ENCODE data around the gene GHR. TPM values are rescaled to one million over a fixed set of nuclear protein-coding genes. Genes with fewer than 3 reads are reported as not detected.

GHR gene
- total RNA-seq, 1 donor from 2014 or later, result 1.3 TPM

DNA sequence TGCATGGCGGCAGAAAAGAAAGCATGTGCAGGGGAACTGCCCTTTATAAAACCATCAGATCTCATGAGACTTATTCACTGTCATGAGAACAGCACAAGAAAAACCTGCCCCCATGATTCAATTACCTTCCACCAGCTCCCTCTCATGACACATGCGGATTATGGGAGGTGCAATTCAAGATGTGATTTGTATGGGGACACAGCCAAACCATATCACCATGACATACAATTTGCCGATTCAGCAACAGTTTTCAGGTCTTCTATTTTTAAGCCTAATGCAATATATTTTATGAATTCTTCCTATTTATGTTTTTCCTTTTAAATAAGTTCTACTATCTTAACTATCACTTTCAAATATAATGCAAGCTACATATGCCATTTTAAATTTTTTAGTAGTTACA lies 242.6 kb downstream of the GHR start:
- TF ChIP-seq, protein P1, sequence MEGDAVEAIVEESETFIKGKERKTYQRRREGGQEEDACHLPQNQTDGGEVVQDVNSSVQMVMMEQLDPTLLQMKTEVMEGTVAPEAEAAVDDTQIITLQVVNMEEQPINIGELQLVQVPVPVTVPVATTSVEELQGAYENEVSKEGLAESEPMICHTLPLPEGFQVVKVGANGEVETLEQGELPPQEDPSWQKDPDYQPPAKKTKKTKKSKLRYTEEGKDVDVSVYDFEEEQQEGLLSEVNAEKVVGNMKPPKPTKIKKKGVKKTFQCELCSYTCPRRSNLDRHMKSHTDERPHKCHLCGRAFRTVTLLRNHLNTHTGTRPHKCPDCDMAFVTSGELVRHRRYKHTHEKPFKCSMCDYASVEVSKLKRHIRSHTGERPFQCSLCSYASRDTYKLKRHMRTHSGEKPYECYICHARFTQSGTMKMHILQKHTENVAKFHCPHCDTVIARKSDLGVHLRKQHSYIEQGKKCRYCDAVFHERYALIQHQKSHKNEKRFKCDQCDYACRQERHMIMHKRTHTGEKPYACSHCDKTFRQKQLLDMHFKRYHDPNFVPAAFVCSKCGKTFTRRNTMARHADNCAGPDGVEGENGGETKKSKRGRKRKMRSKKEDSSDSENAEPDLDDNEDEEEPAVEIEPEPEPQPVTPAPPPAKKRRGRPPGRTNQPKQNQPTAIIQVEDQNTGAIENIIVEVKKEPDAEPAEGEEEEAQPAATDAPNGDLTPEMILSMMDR (IDR thresholded peaks at IDR 0.05; ENCODE audit: insufficient read depth, low read length, severe bottlenecking), result no peak
- FAIRE-seq (no peak), DNase-seq (ENCODE audit: low read depth) (no peak)
- no peak overlapping the region for H3K4me3 ChIP-seq (ENCODE audit: low read depth, low read length)
- H3K27me3 ChIP-seq (ENCODE audit: control insufficient read depth, insufficient read depth, low read length), result no peaks in the 10 kb centered on the region
- H3K36me3 ChIP-seq (ENCODE audit: control insufficient read depth, insufficient read depth, low read length), result no peaks in the 10 kb centered on the region

DNA sequence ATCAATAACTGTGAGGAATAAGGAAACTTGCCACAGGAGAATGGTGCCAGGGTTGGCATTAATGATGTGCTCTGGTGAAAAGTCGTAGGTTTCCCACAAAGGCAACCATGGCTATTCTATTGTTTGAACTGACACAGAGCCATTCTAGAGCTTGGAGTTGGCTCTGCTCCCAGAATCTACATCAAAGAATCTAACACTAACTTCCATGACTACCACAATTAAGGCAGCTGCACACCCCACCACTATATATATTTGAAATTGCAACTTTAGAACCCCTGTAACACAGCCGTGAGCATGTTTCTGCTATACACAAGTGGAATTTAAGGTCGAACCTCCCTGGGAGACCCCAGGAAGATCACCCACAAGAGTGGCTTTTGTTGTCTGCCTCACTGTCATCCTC lies 243.6 kb downstream of the GHR start:
- H3K36me3 ChIP-seq (ENCODE audit: control insufficient read depth, insufficient read depth, low read length), result no peaks in the 10 kb centered on the region
- TF ChIP-seq, protein P1 (IDR thresholded peaks at IDR 0.05; ENCODE audit: insufficient read depth, low read length, severe bottlenecking), result no peak
- DNase-seq (ENCODE audit: low read depth) (no peak), FAIRE-seq (no peak)
- H3K27me3 ChIP-seq (ENCODE audit: control insufficient read depth, insufficient read depth, low read length), result no peaks in the 10 kb centered on the region
- H3K4me3 ChIP-seq (ENCODE audit: low read depth, low read length), result no peak overlapping the region

DNA sequence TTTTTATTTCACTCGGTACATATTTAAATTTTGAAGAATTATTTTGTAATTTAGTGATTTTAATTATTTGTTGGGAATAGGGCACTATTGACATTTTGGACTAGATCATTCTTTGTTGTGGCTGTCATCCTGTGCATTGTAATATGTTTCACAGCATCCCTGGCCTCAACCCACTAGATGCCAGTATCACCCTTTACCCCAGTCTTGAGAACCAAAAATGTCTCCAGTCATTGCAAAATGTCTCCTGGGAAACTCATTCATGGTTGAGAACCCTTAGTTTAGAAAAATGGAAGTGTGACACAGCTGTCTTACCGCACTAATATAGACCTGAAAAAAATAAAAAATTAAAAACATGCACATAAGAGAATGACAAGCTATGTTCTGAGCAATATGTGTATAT lies 245.0 kb downstream of the GHR start:
- FAIRE-seq (no peak), DNase-seq (ENCODE audit: low read depth) (no peak)
- no peak overlapping the region for H3K4me3 ChIP-seq (ENCODE audit: low read depth, low read length)
- H3K36me3 ChIP-seq (ENCODE audit: control insufficient read depth, insufficient read depth, low read length), result no peaks in the 10 kb centered on the region
- H3K27me3 ChIP-seq (ENCODE audit: control insufficient read depth, insufficient read depth, low read length), result no peaks in the 10 kb centered on the region
- TF ChIP-seq, protein P1 (IDR thresholded peaks at IDR 0.05; ENCODE audit: insufficient read depth, low read length, severe bottlenecking), result no peak

DNA sequence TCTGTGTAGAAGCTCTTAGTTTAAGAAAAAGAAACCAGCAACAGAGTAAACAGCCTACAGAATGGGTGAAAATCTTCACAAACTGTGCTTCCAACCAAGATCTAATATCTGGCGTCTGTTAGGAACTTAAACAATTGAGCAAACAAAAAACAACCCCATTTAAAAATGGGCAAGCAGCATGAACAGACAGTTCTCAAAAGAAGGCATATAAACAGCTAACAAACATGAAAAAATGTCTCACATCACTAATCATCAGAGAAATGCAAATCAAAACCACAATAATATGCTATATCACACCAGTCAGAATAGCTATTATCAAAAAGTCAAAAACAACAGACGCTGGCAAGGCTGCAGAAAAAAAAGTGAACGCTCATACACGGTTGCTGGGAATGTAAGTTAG lies 249.7 kb downstream of the GHR start:
- TF ChIP-seq, protein P1 (IDR thresholded peaks at IDR 0.05; ENCODE audit: insufficient read depth, low read length, severe bottlenecking), result no peak
- FAIRE-seq, result no peak
- H3K27me3 ChIP-seq (ENCODE audit: control insufficient read depth, insufficient read depth, low read length), result no peaks in the 10 kb centered on the region
- no peak for DNase-seq (ENCODE audit: low read depth)
- H3K36me3 ChIP-seq (ENCODE audit: control insufficient read depth, insufficient read depth, low read length), result no peaks in the 10 kb centered on the region
- no peak overlapping the region for H3K4me3 ChIP-seq (ENCODE audit: low read depth, low read length)

DNA sequence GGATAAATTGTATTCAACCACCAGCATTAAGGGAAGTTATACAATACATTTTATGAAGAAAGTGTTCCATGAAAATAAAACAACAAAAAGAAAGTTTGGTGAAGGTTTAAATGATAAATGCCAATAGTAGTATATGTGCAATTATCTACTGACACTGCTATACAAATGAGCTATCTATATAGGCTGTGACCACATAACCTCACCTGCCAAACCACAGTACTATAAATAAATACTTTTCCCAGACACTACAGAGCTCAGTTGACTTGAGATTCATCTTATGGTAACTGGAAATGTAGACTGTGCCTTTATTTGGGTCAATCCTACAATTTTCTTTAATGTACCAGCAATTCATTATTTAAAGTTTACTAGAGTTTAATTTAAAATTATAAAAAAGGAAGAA lies 252.4 kb downstream of the GHR start:
- DNase-seq (ENCODE audit: low read depth) (no peak), FAIRE-seq (no peak)
- TF ChIP-seq, protein P1 (IDR thresholded peaks at IDR 0.05; ENCODE audit: insufficient read depth, low read length, severe bottlenecking), result no peak
- H3K4me3 ChIP-seq (ENCODE audit: low read depth, low read length), result no peak overlapping the region
- no peaks in the 10 kb centered on the region for H3K27me3 ChIP-seq (ENCODE audit: control insufficient read depth, insufficient read depth, low read length)
- no peaks in the 10 kb centered on the region for H3K36me3 ChIP-seq (ENCODE audit: control insufficient read depth, insufficient read depth, low read length)

DNA sequence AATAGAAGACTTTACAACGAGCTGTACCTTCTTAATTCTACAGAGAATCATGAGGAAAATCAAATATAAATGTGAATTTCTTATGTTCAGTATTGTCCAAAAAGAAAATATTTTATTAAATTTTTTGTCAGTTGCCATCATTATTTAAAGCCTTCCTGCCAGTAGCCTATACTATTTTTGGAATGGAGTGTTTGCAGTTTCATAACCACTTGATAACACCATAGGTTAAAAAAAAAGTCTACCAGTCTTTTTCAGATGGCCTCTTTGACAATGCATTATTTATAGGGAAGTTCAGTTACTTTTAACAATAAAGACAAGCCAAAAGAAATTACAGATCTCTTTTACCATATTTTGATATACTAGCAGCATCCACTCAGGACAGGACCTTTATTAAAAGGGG lies 253.1 kb downstream of the GHR start:
- DNase-seq (ENCODE audit: low read depth) (no peak), FAIRE-seq (no peak)
- H3K36me3 ChIP-seq (ENCODE audit: control insufficient read depth, insufficient read depth, low read length), result no peaks in the 10 kb centered on the region
- TF ChIP-seq, protein P1 (IDR thresholded peaks at IDR 0.05; ENCODE audit: insufficient read depth, low read length, severe bottlenecking), result no peak
- no peak overlapping the region for H3K4me3 ChIP-seq (ENCODE audit: low read depth, low read length)
- no peaks in the 10 kb centered on the region for H3K27me3 ChIP-seq (ENCODE audit: control insufficient read depth, insufficient read depth, low read length)
